GM18508 (cell line): ENCODE results near the gene KDM1B.
A peak's percentile ranks its signal among the peaks of the same experiment; 100 is the strongest.
"Not testable (repeated sequence)": the region's sequence is repeated elsewhere in the genome, so short reads cannot be mapped to it uniquely, and the experiment has no call there.

Source experiments
- ATAC-seq: cut with Tn5 transposase; IDR thresholded peaks from one replicate; pipeline ENCODE4 v1.9.1; 2021; ENCODE audit warnings: moderate number of reproducible peaks; ENCODE audit not compliant: insufficient read depth, unreplicated experiment

The KDM1B gene

GRCh38 chr6:18226451-18227105 is 71.4 kb downstream of the KDM1B start:
- not testable (repeated sequence) for ATAC-seq

GRCh38 chr6:18227166-18227565 is 71.9 kb downstream of the KDM1B start:
- not testable (repeated sequence) for ATAC-seq

GRCh38 chr6:18228590-18228989 is 73.4 kb downstream of the KDM1B start:
- not testable (repeated sequence) for ATAC-seq

GRCh38 chr6:18231856-18232255 is 76.6 kb downstream of the KDM1B start:
- not testable (repeated sequence) for ATAC-seq

- not testable (repeated sequence) for ATAC-seq
Observed at GRCh38 chr6:18233770-18234169, 78.5 kb downstream of the KDM1B start.

- ATAC-seq = no peak
Observed at GRCh38 chr6:18234564-18234963, 79.3 kb downstream of the KDM1B start.

GRCh38 chr6:18235524-18235923 is 80.3 kb downstream of the KDM1B start:
- ATAC-seq = no peak

GRCh38 chr6:18237167-18237566 is 81.9 kb downstream of the KDM1B start:
- no peak for ATAC-seq

- ATAC-seq = no peak
Observed at GRCh38 chr6:18240230-18240629, 85.0 kb downstream of the KDM1B start.

GRCh38 chr6:18241208-18242038 is 86.2 kb downstream of the KDM1B start:
- no peak for ATAC-seq

- ATAC-seq = no peak
Observed at GRCh38 chr6:18242062-18242851, 87.0 kb downstream of the KDM1B start.

GRCh38 chr6:18243302-18243893 is 88.2 kb downstream of the KDM1B start:
- ATAC-seq = no peak

GRCh38 chr6:18244251-18244650 is 89.0 kb downstream of the KDM1B start:
- ATAC-seq = no peak

- no peak for ATAC-seq
Observed at GRCh38 chr6:18245079-18245478, 89.9 kb downstream of the KDM1B start.

- peak; percentile 55 for ATAC-seq
Observed at GRCh38 chr6:18245642-18246041, 90.4 kb downstream of the KDM1B start.

- ATAC-seq = no peak
Observed at GRCh38 chr6:18246205-18246604, 91.0 kb downstream of the KDM1B start.

GRCh38 chr6:18247002-18247401 is 91.8 kb downstream of the KDM1B start:
- ATAC-seq = no peak

- ATAC-seq = no peak
Observed at GRCh38 chr6:18248698-18249097, 93.5 kb downstream of the KDM1B start.

- ATAC-seq = no peak
Observed at GRCh38 chr6:18249271-18249670, 94.0 kb downstream of the KDM1B start.

- no peak for ATAC-seq
Observed at GRCh38 chr6:18253635-18254034, 98.4 kb downstream of the KDM1B start.

- no peak for ATAC-seq
Observed at GRCh38 chr6:18254793-18255192, 99.6 kb downstream of the KDM1B start.
